Muscle of leg (tissue), 11 donors: ENCODE data around the gene MEIKIN. TPM values are rescaled to one million over a fixed set of nuclear protein-coding genes. Genes with fewer than 3 reads are reported as not detected.
"Not testable (repeated sequence)": the region's sequence is repeated elsewhere in the genome, so short reads cannot be mapped to it uniquely, and the experiment has no call there.

Source experiments
- DNase-seq: peaks from one replicate; pipeline ENCODE4 v3.0.0; 2013
- H3K27ac ChIP-seq: one replicate; pipeline ENCODE4 v1.5.1; 2013; ENCODE audit warnings: mild to moderate bottlenecking, low read length, control low read depth
- H3K27me3 ChIP-seq: one replicate; pipeline ENCODE4 v1.6.1; 2013; ENCODE audit warnings: low read length; ENCODE audit not compliant: control insufficient read depth, insufficient read depth
- H3K36me3 ChIP-seq: one replicate; pipeline ENCODE4 v1.6.1; 2013; ENCODE audit warnings: low read length; ENCODE audit not compliant: control insufficient read depth, insufficient read depth
- H3K4me1 ChIP-seq: one replicate; pipeline ENCODE4 v1.6.1; 2013; ENCODE audit warnings: low read length; ENCODE audit not compliant: control insufficient read depth, insufficient read depth
- H3K4me3 ChIP-seq: one replicate; pipeline ENCODE4 v1.5.1; 2013; ENCODE audit warnings: low read length, control low read depth
- H3K9me3 ChIP-seq: replicated peaks from 2 replicates; pipeline ENCODE4 v1.6.1; 2013; ENCODE audit warnings: low read depth, low read length; ENCODE audit not compliant: control insufficient read depth
- WGBS: methylation state at CpG from one replicate; pipeline ENCODE4 v1.1.5; 2013; ENCODE audit warnings: missing lambda C conversion rate; ENCODE audit not compliant: insufficient coverage; 5-methylcytosine and 5-hydroxymethylcytosine counted together
- polyA plus RNA-seq, 8 donors: library from polyadenylated mRNA; unstranded; fragments of 120-200 nt; gene quantifications; one replicate each; pipeline versions ENCODE4 v1.2.1 to v1.2.3, GENCODE V29; 2013; ENCODE audit warnings: inconsistent platforms in 1 of 8, low replicate concordance in 1 of 8; ENCODE audit not compliant: insufficient read length in 8 of 8, insufficient read depth in 1 of 8
- total RNA-seq: library from RNA; stranded (reverse); fragments of 120-200 nt; gene quantifications from one replicate; pipeline ENCODE4 v1.2.4, GENCODE V29; 2013

Gene MEIKIN
- total and polyA plus RNA-seq, 9 donors, result not detected

GRCh38 chr5:131863700-131864099, 81.8 kb downstream of the MEIKIN start:
- no peak overlapping the region for H3K27ac ChIP-seq
- no peak for DNase-seq
- 100% methylated on average over 2 of the region's 5 CpGs for WGBS
- no peaks in the 10 kb centered on the region for H3K36me3 ChIP-seq
- no peaks in the 10 kb centered on the region for H3K4me1 ChIP-seq
- H3K9me3 ChIP-seq, result peaks cover 20% of the 10 kb centered on the region
- no peak overlapping the region for H3K4me3 ChIP-seq
- H3K27me3 ChIP-seq, result no peaks in the 10 kb centered on the region

GRCh38 chr5:131857388-131857787, 88.1 kb downstream of the MEIKIN start:
- WGBS, result 92% methylated on average over 10 of the region's 10 CpGs
- H3K27ac ChIP-seq, result no peak overlapping the region
- no peaks in the 10 kb centered on the region for H3K9me3 ChIP-seq
- DNase-seq, result no peak
- no peaks in the 10 kb centered on the region for H3K27me3 ChIP-seq
- H3K4me1 ChIP-seq, result no peaks in the 10 kb centered on the region
- H3K36me3 ChIP-seq, result no peaks in the 10 kb centered on the region
- no peak overlapping the region for H3K4me3 ChIP-seq

GRCh38 chr5:131855452-131855851, 90.0 kb downstream of the MEIKIN start:
- no peaks in the 10 kb centered on the region for H3K9me3 ChIP-seq
- no peaks in the 10 kb centered on the region for H3K36me3 ChIP-seq
- WGBS, result 88% methylated on average over 2 of the region's 3 CpGs
- no peak overlapping the region for H3K27ac ChIP-seq
- H3K4me1 ChIP-seq, result no peaks in the 10 kb centered on the region
- no peaks in the 10 kb centered on the region for H3K27me3 ChIP-seq
- DNase-seq, result no peak
- H3K4me3 ChIP-seq, result no peak overlapping the region

GRCh38 chr5:131854134-131854533, 91.3 kb downstream of the MEIKIN start:
- Histone ChIP-seq H3K9me3 (no peaks in the 10 kb centered on the region), H3K27me3 (no peaks in the 10 kb centered on the region), H3K4me3 (no peak overlapping the region), H3K4me1 (no peaks in the 10 kb centered on the region), H3K27ac (no peak overlapping the region), H3K36me3 (no peaks in the 10 kb centered on the region)
- no peak for DNase-seq

GRCh38 chr5:131848662-131849061, 96.8 kb downstream of the MEIKIN start:
- DNase-seq, result no peak
- Histone ChIP-seq H3K9me3 (peaks cover 12% of the 10 kb centered on the region), H3K4me1 (no peaks in the 10 kb centered on the region), H3K27ac (no peak overlapping the region), H3K27me3 (no peaks in the 10 kb centered on the region), H3K36me3 (no peaks in the 10 kb centered on the region), H3K4me3 (no peak overlapping the region)
- no CpG with 5 or more reads among the region's 2 CpGs for WGBS

GRCh38 chr5:131846536-131846935, 98.9 kb downstream of the MEIKIN start:
- Histone ChIP-seq H3K27ac (no peak overlapping the region), H3K36me3 (no peaks in the 10 kb centered on the region), H3K9me3 (peaks cover 20% of the 10 kb centered on the region), H3K4me1 (no peaks in the 10 kb centered on the region), H3K27me3 (no peaks in the 10 kb centered on the region), H3K4me3 (no peak overlapping the region)
- no CpG with 5 or more reads among the region's 1 CpG for WGBS
- no peak for DNase-seq

GRCh38 chr5:131845828-131846227, 99.6 kb downstream of the MEIKIN start:
- no peaks in the 10 kb centered on the region for H3K36me3 ChIP-seq
- no peaks in the 10 kb centered on the region for H3K4me1 ChIP-seq
- DNase-seq, result no peak
- peaks cover 20% of the 10 kb centered on the region for H3K9me3 ChIP-seq
- no peak overlapping the region for H3K27ac ChIP-seq
- peaks cover 2% of the 10 kb centered on the region for H3K27me3 ChIP-seq
- no peak overlapping the region for H3K4me3 ChIP-seq

GRCh38 chr5:131842971-131843370, 102.5 kb downstream of the MEIKIN start:
- not testable (repeated sequence) for H3K4me3 ChIP-seq, H3K27ac ChIP-seq, H3K27me3 ChIP-seq, H3K4me1 ChIP-seq, H3K36me3 ChIP-seq, DNase-seq
- peaks cover 16% of the 10 kb centered on the region for H3K9me3 ChIP-seq
- no CpG with 5 or more reads among the region's 1 CpG for WGBS

GRCh38 chr5:131832702-131833101, 112.8 kb downstream of the MEIKIN start:
- H3K27ac ChIP-seq, H3K4me3 ChIP-seq, H3K9me3 ChIP-seq, DNase-seq, H3K36me3 ChIP-seq, H3K27me3 ChIP-seq, H3K4me1 ChIP-seq: not testable (repeated sequence)
- WGBS, result 88% methylated on average over 1 of the region's 2 CpGs

- peak; percentile 0 for DNase-seq
- Histone ChIP-seq H3K27me3 (no peaks in the 10 kb centered on the region), H3K36me3 (no peaks in the 10 kb centered on the region), H3K9me3 (no peaks in the 10 kb centered on the region), H3K27ac (no peak overlapping the region), H3K4me1 (no peaks in the 10 kb centered on the region), H3K4me3 (no peak overlapping the region)
- 75% methylated on average over 1 of the region's 2 CpGs for WGBS
These were observed 120.0 kb downstream of the MEIKIN start for GRCh38 chr5:131825404-131826013.

GRCh38 chr5:131824631-131825030, 120.8 kb downstream of the MEIKIN start:
- H3K4me3 ChIP-seq, result no peak overlapping the region
- no peaks in the 10 kb centered on the region for H3K27me3 ChIP-seq
- H3K4me1 ChIP-seq, result no peaks in the 10 kb centered on the region
- no peak for DNase-seq
- no peak overlapping the region for H3K27ac ChIP-seq
- no CpG with 5 or more reads among the region's 1 CpG for WGBS
- no peaks in the 10 kb centered on the region for H3K36me3 ChIP-seq
- no peaks in the 10 kb centered on the region for H3K9me3 ChIP-seq
